Transverse colon (tissue), 4 donors: ENCODE measurements around the gene GLYATL1B. TPM values are rescaled to one million over a fixed set of nuclear protein-coding genes. Genes with fewer than 3 reads are reported as not detected.
"Not testable (repeated sequence)": the region's sequence is repeated elsewhere in the genome, so short reads cannot be mapped to it uniquely, and the experiment has no call there.

Experiments used
- DNase-seq: peaks from one replicate; pipeline ENCODE4 v3.0.0-alpha.2; 2019
- H3K27ac ChIP-seq, 4 donors: fragments of 200-600 bp; sonication (generic); 2 replicates each; pipeline ENCODE4 v1.5.1; 2016 to 2018; ENCODE audit warnings: inconsistent platforms in 4 of 4
- H3K27me3 ChIP-seq: fragments of 200-600 bp; sonication (generic); 2 replicates; pipeline ENCODE4 v1.5.1; 2017; ENCODE audit warnings: inconsistent platforms
- H3K36me3 ChIP-seq, 4 donors: fragments of 200-600 bp; sonication (generic); 2 replicates each; pipeline ENCODE4 v1.5.1; 2017 to 2019; ENCODE audit warnings: inconsistent platforms in 4 of 4
- H3K4me1 ChIP-seq, 4 donors: fragments of 200-600 bp; sonication (generic); 2 replicates each; pipeline ENCODE4 v1.5.1; 2017 to 2020; ENCODE audit warnings: inconsistent platforms in 4 of 4
- H3K4me3 ChIP-seq, 4 donors: fragments of 200-600 bp; sonication (generic); 1 replicate in 1 of 4; 2 replicates in 3 of 4; pipeline versions ENCODE4 v1.5.1 to v1.6.1; 2017 to 2019; ENCODE audit warnings: inconsistent platforms in 4 of 4
- H3K9me3 ChIP-seq, 2 donors: fragments of 200-600 bp; sonication (generic); 2 replicates each; pipeline ENCODE4 v1.5.1; 2017 to 2019; ENCODE audit warnings: inconsistent platforms in 2 of 2
- CTCF ChIP-seq, 5 experiments: fragments of 200-600 bp in 3 of 5; fragments of 450-650 bp in 2 of 5; sonication (generic) in 3 of 5; IDR thresholded peaks; 1 replicate in 2 of 5; 2 replicates in 3 of 5; pipeline ENCODE4 v1.5.1; 2016 to 2017; ENCODE audit warnings: antibody characterized with exemption in 5 of 5, inconsistent platforms in 3 of 5, mild to moderate bottlenecking in 2 of 5, moderate library complexity in 1 of 5
- EP300 ChIP-seq: sonication (generic); formaldehyde crosslinking; IDR thresholded peaks from one replicate; pipeline ENCODE4 v1.6.1; 2017; ENCODE audit warnings: antibody characterized with exemption, low read depth
- POLR2A ChIP-seq: fragments of 450-650 bp; IDR thresholded peaks from one replicate; pipeline ENCODE4 v1.6.1; 2016; ENCODE audit warnings: antibody characterized with exemption, mild to moderate bottlenecking, moderate library complexity
- POLR2AphosphoS5 ChIP-seq, 3 donors: sonication (generic); formaldehyde crosslinking; IDR thresholded peaks; one replicate each; pipeline ENCODE4 v1.6.1; 2016; ENCODE audit warnings: antibody characterized with exemption in 3 of 3
- WGBS, 2 donors: methylation state at CpG; one replicate each; pipeline ENCODE4 v1.1.5; 2018; ENCODE audit warnings: low coverage in 1 of 2; 5-methylcytosine and 5-hydroxymethylcytosine counted together
- in situ Hi-C, 4 donors: fragments of 200-750 bp; cut with MboI; loops; one replicate each; pipeline versions ENCODE4 v1.15.0 to v1.15.1; 2017; ENCODE audit warnings: low sequenced_read_pairs in 3 of 4, low pct_ligation_motif_present in 1 of 4, low pct_unique_long_range_greater_than_20kb in 1 of 4
- intact Hi-C: fragments of 100-400 bp; cut with DNase I; formaldehyde crosslinking; loops from one replicate; pipeline ENCODE4 v1.15.1; 2023; ENCODE audit warnings: low total_unique reads
- total RNA-seq, 4 donors: library from RNA; depleted of rRNA; stranded (reverse); fragments of >200 nt; gene quantifications; one replicate each; pipeline ENCODE4 v1.1.0, GENCODE V29; 2016

Gene GLYATL1B
- total RNA-seq, 4 donors from 2014 or later, result not detected

DNA sequence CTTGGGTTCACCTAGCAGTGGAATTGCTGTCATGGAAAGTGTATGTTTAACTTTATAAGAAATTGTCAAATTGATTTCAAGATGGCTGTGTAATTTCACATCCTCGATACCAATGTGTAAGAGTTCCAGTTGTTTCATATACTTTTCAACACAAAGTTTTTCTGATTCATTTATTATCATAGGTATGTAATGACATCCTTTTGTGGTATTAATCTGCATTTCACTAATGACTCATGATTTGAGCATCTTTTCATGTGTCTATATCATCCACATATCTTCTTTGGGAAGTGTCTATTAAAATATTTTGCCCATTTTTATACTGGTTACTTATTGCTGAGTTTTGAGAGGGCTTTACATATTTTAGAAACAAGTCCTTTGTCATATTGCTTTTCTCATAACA, 17.0 kb upstream of the GLYATL1B start:
- in situ Hi-C loops, result loop anchor here in 1 of 4 donors (25.0 kb wide), 1 partner anchor 407 kb away; no protein-coding TSS in a partner anchor
- 57 to 81% methylated on average over 1 of the region's 1 CpG for WGBS, 2 donors
- no peak overlapping the region for H3K27ac ChIP-seq

GRCh38 chr11:59076876-59077571, 9.1 kb upstream of the GLYATL1B start:
- no peak overlapping the region for H3K27ac ChIP-seq
- 70 to 80% methylated on average over 5 of the region's 8 CpGs for WGBS, 2 donors
- no peak for DNase-seq
- in situ Hi-C loops (no loop called here), intact Hi-C loops (no loop called here)
- H3K27me3 ChIP-seq, result peaks cover 23% of the 10 kb centered on the region
- no peak overlapping the region for H3K4me3 ChIP-seq
- H3K9me3 ChIP-seq, result no peaks in the 10 kb centered on the region
- no peaks in the 10 kb centered on the region for H3K36me3 ChIP-seq
- TF ChIP-seq EP300, result no peak
- no peak for TF ChIP-seq POLR2AphosphoS5 (IDR thresholded peaks at IDR 0.05)
- TF ChIP-seq POLR2A, result no peak
- TF ChIP-seq CTCF (IDR thresholded peaks at IDR 0.05), result no peak
- H3K4me1 ChIP-seq, result no peaks in the 10 kb centered on the region

More for the DNA sequence above, 17.0 kb upstream of the GLYATL1B start:
- H3K36me3 ChIP-seq, result no peaks in the 10 kb centered on the region
- H3K4me3 ChIP-seq, result no peak overlapping the region
- no peaks in the 10 kb centered on the region for H3K9me3 ChIP-seq
- intact Hi-C loops, result no loop called here
- H3K27me3 ChIP-seq, result peaks cover 43% of the 10 kb centered on the region
- TF ChIP-seq CTCF (IDR thresholded peaks at IDR 0.05) (no peak), EP300 (no peak), POLR2AphosphoS5 (IDR thresholded peaks at IDR 0.05) (no peak), POLR2A (no peak)
- H3K4me1 ChIP-seq, result no peaks in the 10 kb centered on the region
- DNase-seq, result no peak

GRCh38 chr11:59078435-59078834, 7.7 kb upstream of the GLYATL1B start:
- Histone ChIP-seq H3K4me3 (no peak overlapping the region), H3K9me3 (no peaks in the 10 kb centered on the region), H3K27me3 (peaks cover 23% of the 10 kb centered on the region), H3K36me3 (no peaks in the 10 kb centered on the region), H3K27ac (no peak overlapping the region), H3K4me1 (no peaks in the 10 kb centered on the region)
- in situ Hi-C loops, result no loop called here
- TF ChIP-seq CTCF (IDR thresholded peaks at IDR 0.05) (no peak), EP300 (no peak), POLR2AphosphoS5 (IDR thresholded peaks at IDR 0.05) (no peak), POLR2A (no peak)
- intact Hi-C loops, result no loop called here
- WGBS, 2 donors, result 60 to 63% methylated on average over 2 of the region's 2 CpGs
- DNase-seq, result no peak

DNA sequence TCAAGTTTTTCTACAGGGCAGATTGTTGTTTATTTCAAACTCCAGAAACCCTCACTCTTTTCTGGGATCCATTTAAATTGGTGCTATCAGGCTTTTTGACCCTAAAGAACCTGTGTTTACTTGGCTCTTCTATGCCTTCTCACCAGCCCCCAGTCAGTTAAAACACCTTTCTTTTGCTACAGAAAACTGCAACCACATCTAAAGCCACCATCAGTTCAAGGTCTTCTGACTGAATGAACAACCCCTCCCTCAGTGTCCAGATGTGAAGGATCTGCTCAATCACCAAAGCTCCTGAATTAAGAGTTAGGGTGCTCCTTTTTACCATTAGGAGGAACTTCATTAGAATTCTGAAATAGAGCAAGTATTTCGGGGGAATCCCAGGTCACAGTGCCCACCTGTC, 7.0 kb upstream of the GLYATL1B start:
- no peaks in the 10 kb centered on the region for H3K36me3 ChIP-seq
- H3K4me3 ChIP-seq, result no peak overlapping the region
- intact Hi-C loops (no loop called here), in situ Hi-C loops (no loop called here)
- TF ChIP-seq CTCF (IDR thresholded peaks at IDR 0.05) (no peak), POLR2AphosphoS5 (IDR thresholded peaks at IDR 0.05) (no peak), EP300 (no peak)
- no peak for DNase-seq
- H3K4me1 ChIP-seq, result no peaks in the 10 kb centered on the region
- H3K27me3 ChIP-seq, result peaks cover 16% of the 10 kb centered on the region
- WGBS, 2 donors, result 94 to 100% methylated on average over 1 of the region's 1 CpG
- H3K27ac ChIP-seq, result no peak overlapping the region
- H3K9me3 ChIP-seq, result no peaks in the 10 kb centered on the region

DNA sequence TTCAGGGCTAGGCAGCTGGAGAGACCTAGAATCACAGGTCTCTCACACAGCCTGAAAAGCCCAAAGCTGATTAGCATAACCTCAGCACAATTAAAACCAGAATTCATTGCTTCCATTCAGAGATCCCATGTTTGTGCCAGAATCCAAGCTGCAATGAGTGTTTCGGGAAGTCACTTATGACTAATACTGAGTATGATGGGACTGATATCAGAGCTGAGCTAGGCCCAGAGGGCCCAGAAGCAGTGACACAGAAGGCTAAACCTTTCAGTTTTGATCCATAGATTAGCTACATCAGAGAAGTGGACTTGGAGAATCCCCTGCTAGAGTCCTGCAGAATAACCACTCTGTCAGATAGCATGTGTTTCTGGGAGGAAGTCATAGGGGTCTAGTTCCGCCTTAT, 5.7 kb upstream of the GLYATL1B start:
- H3K9me3 ChIP-seq, intact Hi-C loops, H3K4me3 ChIP-seq, H3K4me1 ChIP-seq, H3K27me3 ChIP-seq, DNase-seq, H3K27ac ChIP-seq, in situ Hi-C loops, H3K36me3 ChIP-seq: not testable (repeated sequence)
- 96% methylated on average over 2 of the region's 2 CpGs; no CpG with 5 or more reads in 1 of the 2 donors for WGBS, 2 donors

DNA sequence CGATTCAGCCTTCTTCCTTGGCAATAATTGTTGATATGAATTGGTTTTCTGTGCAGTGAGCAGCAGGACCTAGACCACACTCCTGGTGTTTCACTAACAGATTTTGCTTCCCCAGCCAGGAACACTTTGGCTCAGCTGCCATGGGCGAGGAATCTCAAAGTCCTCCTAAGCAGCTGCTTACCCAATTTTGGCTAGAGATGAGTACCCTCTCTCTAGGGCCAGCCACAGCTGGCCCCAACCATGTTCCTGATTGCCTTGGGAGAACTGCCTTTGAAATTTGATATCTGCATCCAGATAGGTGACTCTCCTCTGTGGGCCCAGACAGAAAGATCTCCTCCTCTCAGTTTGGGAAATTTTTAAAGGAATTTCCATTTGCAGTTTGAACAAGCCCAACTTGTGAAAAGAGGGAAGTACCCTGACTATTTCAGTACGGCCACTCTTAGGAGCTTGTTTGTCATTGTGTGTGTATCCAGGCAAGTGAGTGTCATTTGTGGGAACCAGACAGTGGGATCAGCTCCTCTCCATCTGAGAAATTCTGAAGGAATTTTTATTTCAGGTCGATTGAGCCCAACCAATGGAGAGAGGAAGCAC, 4.6 kb upstream of the GLYATL1B start:
- H3K27ac ChIP-seq, H3K36me3 ChIP-seq, DNase-seq, in situ Hi-C loops, intact Hi-C loops, H3K4me1 ChIP-seq, H3K27me3 ChIP-seq, H3K9me3 ChIP-seq, H3K4me3 ChIP-seq: not testable (repeated sequence)
- WGBS, 2 donors, result 58 to 74% methylated on average over 2 to 4 of the region's 4 CpGs
